ENCODE data around the gene COIL.

The COIL gene

GRCh38 chr17:56912105-56912999, 48.5 kb downstream of the COIL start:
- no peak for DNase-seq (ENCODE audit: low read depth)
- peak overlapping the region; percentile 67 for H3K4me3 ChIP-seq (ENCODE audit: low read depth, low read length)
- in situ Hi-C loops (cut with HindIII; ENCODE audit: low sequenced_read_pairs): no loop called here
- TF ChIP-seq CTCF (IDR thresholded peaks at IDR 0.05; ENCODE audit: low read depth, low read length, missing control alignments): no peak

- DNase-seq (ENCODE audit: low read depth): no peak
- no peak overlapping the region for H3K4me3 ChIP-seq (ENCODE audit: low read depth, low read length)
- in situ Hi-C loops (cut with HindIII; ENCODE audit: low sequenced_read_pairs): no loop called here
- TF ChIP-seq CTCF (IDR thresholded peaks at IDR 0.05; ENCODE audit: low read depth, low read length, missing control alignments): no peak
These were observed 50.2 kb downstream of the COIL start for GRCh38 chr17:56910509-56911235.

GRCh38 chr17:56909742-56910508, 50.9 kb downstream of the COIL start:
- no peak for DNase-seq (ENCODE audit: low read depth)
- in situ Hi-C loops (cut with HindIII; ENCODE audit: low sequenced_read_pairs): no loop called here
- TF ChIP-seq CTCF (IDR thresholded peaks at IDR 0.05; ENCODE audit: low read depth, low read length, missing control alignments): no peak
- H3K4me3 ChIP-seq (ENCODE audit: low read depth, low read length): no peak overlapping the region

- H3K4me3 ChIP-seq (ENCODE audit: low read depth, low read length): no peak overlapping the region
- no peak for DNase-seq (ENCODE audit: low read depth)
These were observed 52.8 kb downstream of the COIL start for GRCh38 chr17:56908001-56908542.

GRCh38 chr17:56903560-56903959, 57.3 kb downstream of the COIL start:
- no peak overlapping the region for H3K4me3 ChIP-seq (ENCODE audit: low read depth, low read length)
- in situ Hi-C loops (cut with HindIII; ENCODE audit: low sequenced_read_pairs): no loop called here
- TF ChIP-seq CTCF (IDR thresholded peaks at IDR 0.05; ENCODE audit: low read depth, low read length, missing control alignments): no peak
- no peak for DNase-seq (ENCODE audit: low read depth)

More at GRCh38 chr17:56908001-56908542, 52.8 kb downstream of the COIL start:
- no peak for TF ChIP-seq CTCF (IDR thresholded peaks at IDR 0.05; ENCODE audit: low read depth, low read length, missing control alignments)
- in situ Hi-C loops (cut with HindIII; ENCODE audit: low sequenced_read_pairs): no loop called here

- in situ Hi-C loops (cut with HindIII; ENCODE audit: low sequenced_read_pairs): no loop called here
- no peak overlapping the region for H3K4me3 ChIP-seq (ENCODE audit: low read depth, low read length)
- DNase-seq (ENCODE audit: low read depth): no peak
- TF ChIP-seq CTCF (IDR thresholded peaks at IDR 0.05; ENCODE audit: low read depth, low read length, missing control alignments): no peak
These were observed 58.5 kb downstream of the COIL start for GRCh38 chr17:56902348-56902747.
